Thyroid gland (tissue), 4 donors: ENCODE results near the gene NRTN. TPM values are rescaled to one million over a fixed set of nuclear protein-coding genes. Genes with fewer than 3 reads are reported as not detected.
"Not testable (repeated sequence)": the region's sequence is repeated elsewhere in the genome, so short reads cannot be mapped to it uniquely, and the experiment has no call there.

Experiments used
- DNase-seq, 2 donors: peaks; one replicate each; pipeline ENCODE4 v3.0.0-alpha.2; 2019
- H3K27ac ChIP-seq, 3 donors: fragments of 200-600 bp; sonication (generic); 1 replicate in 2 of 3; 2 replicates in 1 of 3; pipeline ENCODE4 v1.5.1; 2016 to 2019; ENCODE audit warnings: mild to moderate bottlenecking in 1 of 3, moderate library complexity in 1 of 3
- H3K27me3 ChIP-seq: fragments of 200-600 bp; sonication (generic); one replicate; pipeline ENCODE4 v1.5.1; 2019
- H3K36me3 ChIP-seq, 2 donors: fragments of 200-600 bp; sonication (generic); one replicate each; pipeline ENCODE4 v1.5.1; 2016 to 2019
- H3K4me1 ChIP-seq, 2 donors: fragments of 200-600 bp; sonication (generic); one replicate each; pipeline ENCODE4 v1.5.1; 2017 to 2019
- H3K4me3 ChIP-seq, 3 donors: fragments of 200-600 bp; sonication (generic); replicated peaks in 1 of 3; 1 replicate in 2 of 3; 2 replicates in 1 of 3; pipeline ENCODE4 v1.5.1; 2016; ENCODE audit warnings: mild to moderate bottlenecking in 1 of 3
- H3K9me3 ChIP-seq: fragments of 200-600 bp; sonication (generic); one replicate; pipeline ENCODE4 v1.5.1; 2017
- CTCF ChIP-seq, 6 experiments: fragments of 200-600 bp in 3 of 6; fragments of 450-650 bp in 3 of 6; sonication (generic) in 3 of 6; IDR thresholded peaks; one replicate each; pipeline ENCODE4 v1.5.1; 2016 to 2019; ENCODE audit warnings: antibody characterized with exemption in 6 of 6, mild to moderate bottlenecking in 2 of 6, inconsistent platforms in 1 of 6, moderate library complexity in 1 of 6
- POLR2A ChIP-seq, 2 donors: fragments of 450-650 bp; IDR thresholded peaks; one replicate each; pipeline ENCODE4 v1.6.1; 2017; ENCODE audit warnings: antibody characterized with exemption in 2 of 2, mild to moderate bottlenecking in 2 of 2, moderate library complexity in 1 of 2
- WGBS, 2 donors: methylation state at CpG; one replicate each; pipeline ENCODE4 v1.1.5; 2017; 5-methylcytosine and 5-hydroxymethylcytosine counted together
- intact Hi-C: fragments of 100-400 bp; cut with DNase I; formaldehyde crosslinking; loops from one replicate; pipeline ENCODE4 v1.15.1; 2023
- total RNA-seq, 4 donors: library from RNA; depleted of rRNA; stranded (reverse); fragments of >200 nt; gene quantifications; one replicate each; pipeline ENCODE4 v1.2.3, GENCODE V29; 2016

NRTN gene
- total RNA-seq, 4 donors from 2014 or later: 0.71 to 8.1 (median 1.3) TPM

- no peak for DNase-seq
- intact Hi-C loops: no loop called here
- no peak overlapping the region for H3K4me3 ChIP-seq
- H3K27ac ChIP-seq: no peak overlapping the region
- H3K4me1 ChIP-seq: no peaks in the 10 kb centered on the region
- no peaks in the 10 kb centered on the region for H3K9me3 ChIP-seq
- H3K36me3 ChIP-seq: no peaks in the 10 kb centered on the region
- TF ChIP-seq POLR2A (IDR thresholded peaks at IDR 0.05) (no peak), CTCF (IDR thresholded peaks at IDR 0.05) (no peak)
- H3K27me3 ChIP-seq: no peaks in the 10 kb centered on the region
- WGBS, 2 donors: 64 to 100% methylated on average over 4 to 5 of the region's 5 CpGs
Observed at GRCh38 chr19:5773276-5773675, 31.6 kb upstream of the NRTN start.

GRCh38 chr19:5774921-5775320 lies 29.9 kb upstream of the NRTN start:
- peak; percentile 52 to 58 for DNase-seq
- intact Hi-C loops: no loop called here
- Histone ChIP-seq H3K4me1 (no peaks in the 10 kb centered on the region), H3K27ac (no peak overlapping the region), H3K4me3 (no peak overlapping the region), H3K36me3 (no peaks in the 10 kb centered on the region), H3K9me3 (no peaks in the 10 kb centered on the region), H3K27me3 (no peaks in the 10 kb centered on the region)
- 46% methylated on average over 8 of the region's 8 CpGs for WGBS, 2 donors
- TF ChIP-seq CTCF (IDR thresholded peaks at IDR 0.05) (no peak), POLR2A (IDR thresholded peaks at IDR 0.05) (no peak)

GRCh38 chr19:5775668-5776309 lies 29.1 kb upstream of the NRTN start:
- intact Hi-C loops: no loop called here
- no peak overlapping the region for H3K27ac ChIP-seq
- no peaks in the 10 kb centered on the region for H3K9me3 ChIP-seq
- WGBS, 2 donors: 70 to 71% methylated on average over 12 to 16 of the region's 17 CpGs
- H3K4me3 ChIP-seq: no peak overlapping the region
- DNase-seq: no peak
- TF ChIP-seq CTCF (IDR thresholded peaks at IDR 0.05) (no peak), POLR2A (IDR thresholded peaks at IDR 0.05) (no peak)
- no peaks in the 10 kb centered on the region for H3K4me1 ChIP-seq
- no peaks in the 10 kb centered on the region for H3K27me3 ChIP-seq
- no peaks in the 10 kb centered on the region for H3K36me3 ChIP-seq

- H3K27me3 ChIP-seq: no peaks in the 10 kb centered on the region
- no peaks in the 10 kb centered on the region for H3K4me1 ChIP-seq
- H3K9me3 ChIP-seq: no peaks in the 10 kb centered on the region
- intact Hi-C loops: no loop called here
- no peak for DNase-seq
- no peak overlapping the region for H3K4me3 ChIP-seq
- no peaks in the 10 kb centered on the region for H3K36me3 ChIP-seq
- H3K27ac ChIP-seq: no peak overlapping the region
- TF ChIP-seq CTCF (IDR thresholded peaks at IDR 0.05): no peak
- TF ChIP-seq POLR2A (IDR thresholded peaks at IDR 0.05): no peak
- WGBS, 2 donors: 81 to 89% methylated on average over 17 of the region's 17 CpGs
Observed at GRCh38 chr19:5778402-5778801, 26.5 kb upstream of the NRTN start.

GRCh38 chr19:5780916-5781315 lies 24.0 kb upstream of the NRTN start:
- H3K4me3 ChIP-seq, DNase-seq, H3K9me3 ChIP-seq, intact Hi-C loops, H3K27me3 ChIP-seq, H3K27ac ChIP-seq, H3K4me1 ChIP-seq: not testable (repeated sequence)
- H3K36me3 ChIP-seq: peaks cover 11 to 17% of the 10 kb centered on the region in 2 donors
- 83% methylated on average over 11 of the region's 11 CpGs for WGBS, 2 donors
